CD4-positive, alpha-beta T cell (primary cell): ENCODE results near the gene CCND3. TPM values are rescaled to one million over a fixed set of nuclear protein-coding genes. Genes with fewer than 3 reads are reported as not detected.

Source experiments
- ATAC-seq: fragments of 200-7000 bp; cut with Tn5 transposase; one replicate; pipeline ENCODE4 v1.10.0; 2022; ENCODE audit warnings: mild to moderate bottlenecking; ENCODE audit not compliant: poor library complexity
- CTCF ChIA-PET: fragments of 350-600 bp; sonication (Branson Sonifier 250); formaldehyde crosslinking; loops from one replicate; lab custom pipeline; 2021; ENCODE audit warnings: antibody characterized with exemption, inconsistent platforms; lab: Charles Lee
- POLR2A ChIA-PET: fragments of 350-600 bp; sonication (Branson Sonifier 250); formaldehyde crosslinking; loops from one replicate; lab custom pipeline; 2021; ENCODE audit warnings: antibody characterized with exemption, inconsistent platforms; lab: Charles Lee
- DNase-seq, 14 experiments: peaks; one replicate each; pipeline ENCODE4 v3.0.0-alpha.2; 2013 to 2020; ENCODE audit warnings: mixed read lengths in 2 of 14
- H3K27ac ChIP-seq, 2 donors: one replicate each; pipeline versions ENCODE4 v1.5.1 to v1.7.0; 2013; ENCODE audit warnings: low read length in 2 of 2, low read depth in 1 of 2, mild to moderate bottlenecking in 1 of 2
- H3K27me3 ChIP-seq, 2 experiments: 1 replicate in 1 of 2; 2 replicates in 1 of 2; pipeline versions ENCODE4 v1.6.1 to v1.7.0; 2013; ENCODE audit warnings: low read length in 2 of 2, control low read depth in 1 of 2, mild to moderate bottlenecking in 1 of 2, moderate library complexity in 1 of 2; ENCODE audit not compliant: insufficient read depth in 2 of 2, control insufficient read depth in 1 of 2
- H3K36me3 ChIP-seq: one replicate; pipeline ENCODE4 v1.6.1; 2013; ENCODE audit warnings: low read length, control low read depth; ENCODE audit not compliant: insufficient read depth
- H3K4me1 ChIP-seq: one replicate; pipeline ENCODE4 v1.6.1; 2013; ENCODE audit warnings: low read length, control low read depth; ENCODE audit not compliant: insufficient read depth
- H3K4me3 ChIP-seq: one replicate; pipeline ENCODE4 v1.5.1; 2013; ENCODE audit warnings: mild to moderate bottlenecking, low read length, moderate library complexity
- H3K9me3 ChIP-seq, 2 experiments: 1 replicate in 1 of 2; 2 replicates in 1 of 2; pipeline versions ENCODE4 v1.6.1 to v1.7.0; 2013; ENCODE audit warnings: low read length in 2 of 2, mild to moderate bottlenecking in 2 of 2, control low read depth in 1 of 2, moderate library complexity in 1 of 2; ENCODE audit not compliant: control insufficient read depth in 1 of 2, insufficient read depth in 1 of 2
- H3K27ac Mint-ChIP-seq: one replicate; pipeline ENCODE4 v1.8.0; 2020; ENCODE audit warnings: mixed read lengths
- H3K27me3 Mint-ChIP-seq: one replicate; pipeline ENCODE4 v1.8.0; 2021; ENCODE audit warnings: mixed read lengths
- H3K36me3 Mint-ChIP-seq: one replicate; pipeline ENCODE4 v1.8.0; 2021; ENCODE audit warnings: low read depth, mixed read lengths
- H3K4me1 Mint-ChIP-seq: one replicate; pipeline ENCODE4 v1.8.0; 2021; ENCODE audit warnings: low read depth, mixed read lengths
- H3K4me3 Mint-ChIP-seq: one replicate; pipeline ENCODE4 v1.8.0; 2020; ENCODE audit warnings: mild to moderate bottlenecking, mixed read lengths
- H3K9me3 Mint-ChIP-seq: one replicate; pipeline ENCODE4 v1.8.0; 2020; ENCODE audit warnings: mixed read lengths
- CTCF ChIP-seq: fragments of 200-600 bp; IDR thresholded peaks from one replicate; pipeline ENCODE4 v1.8.0; 2022; ENCODE audit warnings: antibody characterized with exemption, mild to moderate bottlenecking
- intact Hi-C, 2 experiments: fragments of 100-400 bp; cut with DNase I in 1 of 2; cut with micrococcal nuclease in 1 of 2; formaldehyde crosslinking; loops; one replicate each; pipeline versions ENCODE4 v1.15.1 to v1.9.0; 2023 to 2025; cut with DNase I, micrococcal nuclease
- total RNA-seq, 174 experiments: library from RNA in 2 of 174; stranded (reverse) in 2 of 174; gene quantifications; one replicate each; pipeline ENCODE4 v1.2.3 and lab custom pipeline; 2021 to 2026

CCND3 gene
- total RNA-seq, 2 experiments from 2014 or later = 247 to 248 TPM

DNA sequence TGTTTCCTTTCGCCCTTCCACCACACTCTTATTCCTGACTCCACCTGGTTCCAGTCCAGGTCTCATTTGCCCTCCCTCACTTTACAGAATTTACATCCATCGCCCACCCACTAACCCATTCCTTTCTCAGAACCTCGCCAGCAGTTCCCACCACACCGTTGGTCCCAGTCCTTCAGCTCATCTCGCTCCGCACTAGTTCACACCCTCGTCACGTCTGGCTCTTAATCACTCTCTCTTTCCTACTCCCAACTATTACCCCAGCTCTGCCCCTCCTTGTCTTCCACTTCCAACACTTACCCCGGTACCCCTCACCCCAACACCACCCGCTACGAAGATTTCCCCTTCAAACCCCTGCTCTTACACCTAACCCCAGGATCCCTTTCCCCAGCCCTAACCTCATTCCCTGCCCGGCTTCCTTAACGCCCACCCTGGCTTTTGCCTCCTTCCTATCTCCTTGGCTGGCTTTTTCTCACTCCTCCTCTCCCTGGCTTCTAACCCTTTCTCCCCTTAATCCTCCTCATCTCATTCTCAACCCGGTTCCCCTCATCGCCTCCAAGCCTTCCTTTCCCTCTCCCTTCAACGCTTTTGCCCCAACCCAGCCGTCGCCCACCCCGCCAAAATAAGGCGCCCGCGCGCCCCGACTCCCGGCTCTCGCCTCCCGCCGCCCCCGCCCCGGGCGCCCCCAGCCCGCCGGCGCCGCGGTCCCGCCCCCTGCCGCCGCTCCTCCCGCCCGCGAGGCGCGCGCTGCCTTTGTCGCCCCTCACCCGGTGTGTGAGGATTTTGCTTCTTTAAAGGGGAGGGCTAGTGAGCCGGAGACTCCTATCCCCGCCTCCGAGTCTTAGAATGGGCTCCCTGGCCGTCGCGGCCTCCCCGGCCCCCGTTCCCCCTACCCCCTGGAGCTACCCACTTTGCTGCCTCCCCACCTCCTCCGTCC, 47.0 kb downstream of the CCND3 start:
- H3K36me3 ChIP-seq = no peaks in the 10 kb centered on the region
- intact Hi-C loops = loop anchor here (1.0 to 10.0 kb wide), 7 partner anchors 27 to 1160 kb away; partner anchors contain the start of genes BYSL (in 2 of the 2), MED20 (in 2 of the 2), CUL7 (in 1 of the 2) and KLC4 (in 1 of the 2)
- H3K27me3 ChIP-seq = no peaks in the 10 kb centered on the region
- no peaks in the 10 kb centered on the region for H3K9me3 ChIP-seq
- DNase-seq (peak in 3 of 14 experiments; percentile 9 to 25 (median 20)), ATAC-seq (peak; percentile 63)
- no peaks in the 10 kb centered on the region for H3K9me3 Mint-ChIP-seq
- POLR2A ChIA-PET = interaction anchor here (0.9 to 2.2 kb wide), 7 partner anchors 26 to 156 kb away, joined by 3 to 12 read pairs (median 5); partner anchors contain the start of genes BYSL, MED20, TAF8 and TOMM6
- H3K27ac Mint-ChIP-seq = no peak overlapping the region
- H3K27ac ChIP-seq = no peak overlapping the region
- peaks cover 12% of the 10 kb centered on the region for H3K4me1 Mint-ChIP-seq
- CTCF ChIA-PET = interaction anchor here (0.9 to 2.7 kb wide), 4 partner anchors 26 to 150 kb away, joined by 3 to 24 read pairs (median 6); partner anchors contain the start of genes BYSL, MED20 and TOMM6
- TF ChIP-seq CTCF = no peak
- no peaks in the 10 kb centered on the region for H3K36me3 Mint-ChIP-seq
- H3K27me3 Mint-ChIP-seq = no peaks in the 10 kb centered on the region
- peak overlapping the region; percentile 84 for H3K4me3 ChIP-seq
- H3K4me3 Mint-ChIP-seq = no peak overlapping the region
- H3K4me1 ChIP-seq = peaks cover 21% of the 10 kb centered on the region

DNA sequence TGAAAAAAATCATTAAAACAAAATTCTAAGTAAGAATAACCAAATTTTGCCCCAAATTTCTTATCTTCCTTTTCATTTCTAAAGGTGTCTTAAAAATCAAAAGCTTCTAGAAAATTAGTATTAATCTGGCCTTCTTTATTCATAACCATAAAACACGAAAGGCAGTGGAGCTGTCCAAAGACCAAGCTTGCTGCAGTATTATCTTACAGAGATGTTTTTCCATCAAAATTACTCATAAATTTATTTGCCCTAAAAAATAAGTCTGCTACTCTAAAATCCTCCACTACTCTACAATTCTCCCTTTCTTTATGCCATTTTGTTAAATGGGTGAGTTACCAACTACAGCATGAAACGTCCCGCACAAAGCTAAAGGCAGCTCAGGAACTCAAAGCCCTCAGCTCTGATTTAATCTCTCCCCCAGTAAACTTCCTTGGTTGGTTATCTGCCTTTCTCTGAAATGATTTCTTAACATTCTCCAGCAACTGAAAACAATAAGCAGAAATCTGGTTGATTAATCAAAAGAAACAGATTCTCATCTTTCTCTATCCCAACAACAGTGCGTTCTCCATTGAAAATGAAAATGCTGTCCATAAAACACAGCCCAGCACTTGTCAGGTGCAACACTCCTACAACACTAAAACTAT, 48.6 kb downstream of the CCND3 start:
- H3K27ac Mint-ChIP-seq = no peak overlapping the region
- no peak for DNase-seq
- ChIA-PET CTCF (interaction anchor here (1.1 to 2.3 kb wide), 2 partner anchors 105 to 151 kb away, joined by 5 to 6 read pairs; partner anchors contain the start of gene TOMM6), POLR2A (interaction anchor here (0.6 to 1.3 kb wide), 2 partner anchors 28 to 154 kb away, joined by 4 to 5 read pairs; partner anchors contain the start of genes BYSL and MED20)
- ATAC-seq = no peak
- Histone ChIP-seq H3K27me3 (no peaks in the 10 kb centered on the region), H3K4me3 (no peak overlapping the region), H3K27ac (no peak overlapping the region), H3K4me1 (peaks cover 21% of the 10 kb centered on the region), H3K36me3 (no peaks in the 10 kb centered on the region), H3K9me3 (no peaks in the 10 kb centered on the region)
- no peaks in the 10 kb centered on the region for H3K36me3 Mint-ChIP-seq
- no peaks in the 10 kb centered on the region for H3K9me3 Mint-ChIP-seq
- no peaks in the 10 kb centered on the region for H3K27me3 Mint-ChIP-seq
- no peak overlapping the region for H3K4me3 Mint-ChIP-seq
- no peak for TF ChIP-seq CTCF
- intact Hi-C loops = loop anchor here in 1 of 2 experiments (10.0 kb wide), 1 partner anchor 1162 kb away; the partner anchor contains the start of genes CUL7, KLC4 and MRPL2
- peaks cover 12% of the 10 kb centered on the region for H3K4me1 Mint-ChIP-seq

DNA sequence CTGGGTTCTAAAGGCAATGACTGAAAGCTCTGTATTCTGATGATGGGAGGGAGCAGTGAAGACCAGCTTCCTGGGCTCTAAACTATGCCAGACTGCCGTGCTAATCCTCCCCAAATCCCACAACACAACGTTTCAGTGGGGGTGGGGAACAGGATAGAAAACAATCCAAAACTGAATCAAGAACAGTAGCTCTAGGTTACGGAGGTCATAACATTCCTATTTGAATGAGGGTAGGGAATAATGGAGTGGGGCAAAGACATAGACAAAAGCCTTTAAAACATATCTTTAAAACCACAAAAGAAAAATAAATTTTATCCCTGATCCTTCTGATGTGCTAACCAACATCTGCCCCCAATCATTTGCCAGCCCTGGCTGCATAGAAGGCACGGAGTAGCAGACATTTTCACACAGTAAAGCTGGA, 54.3 kb downstream of the CCND3 start:
- TF ChIP-seq CTCF = no peak
- Mint-ChIP-seq H3K4me3 (no peak overlapping the region), H3K9me3 (no peaks in the 10 kb centered on the region), H3K27me3 (no peaks in the 10 kb centered on the region), H3K36me3 (no peaks in the 10 kb centered on the region), H3K27ac (no peak overlapping the region), H3K4me1 (no peaks in the 10 kb centered on the region)
- Histone ChIP-seq H3K27me3 (no peaks in the 10 kb centered on the region), H3K27ac (no peak overlapping the region), H3K4me1 (no peaks in the 10 kb centered on the region), H3K9me3 (no peaks in the 10 kb centered on the region), H3K4me3 (no peak overlapping the region), H3K36me3 (no peaks in the 10 kb centered on the region)
- DNase-seq = no peak
- POLR2A ChIA-PET = no interaction called here
- ATAC-seq = no peak
- intact Hi-C loops = no loop called here
- CTCF ChIA-PET = interaction anchor here (2.4 kb wide), 1 partner anchor 34 kb away, joined by 7 read pairs; the partner anchor contains the start of genes BYSL and MED20
